ENCODE data around the gene NLRC5.

NLRC5 gene

GRCh38 chr16:56988948-56989945, at the start of gene NLRC5:
TSS of gene NLRC5 (plus strand) at chr16:56989557. CDS start at chr16:57020713, 31,156 bp downstream.
- peak; percentile 94 for DNase-seq

GRCh38 chr16:56939801-56940200, 49.6 kb upstream of the NLRC5 start:
- no peak for DNase-seq

GRCh38 chr16:56941092-56941491, 48.3 kb upstream of the NLRC5 start:
- DNase-seq, result no peak

- no peak for DNase-seq
These were observed 47.5 kb upstream of the NLRC5 start for GRCh38 chr16:56941856-56942331.

GRCh38 chr16:56943761-56944375, 45.5 kb upstream of the NLRC5 start:
- DNase-seq, result no peak

- no peak for DNase-seq
These were observed 44.2 kb upstream of the NLRC5 start for GRCh38 chr16:56944954-56945839.

GRCh38 chr16:56945847-56946527, 43.4 kb upstream of the NLRC5 start:
- DNase-seq, result no peak

GRCh38 chr16:56946767-56947603, 42.4 kb upstream of the NLRC5 start:
- no peak for DNase-seq

- no peak for DNase-seq
These were observed 41.8 kb upstream of the NLRC5 start for GRCh38 chr16:56947604-56947995.

- DNase-seq, result no peak
These were observed 41.1 kb upstream of the NLRC5 start for GRCh38 chr16:56948234-56948633.

- no peak for DNase-seq
These were observed 39.3 kb upstream of the NLRC5 start for GRCh38 chr16:56950051-56950450.

- DNase-seq, result no peak
These were observed 38.9 kb upstream of the NLRC5 start for GRCh38 chr16:56950455-56950854.

GRCh38 chr16:56950881-56951771, 38.2 kb upstream of the NLRC5 start:
- peak; percentile 59 for DNase-seq

- no peak for DNase-seq
These were observed 36.4 kb upstream of the NLRC5 start for GRCh38 chr16:56953006-56953405.

GRCh38 chr16:56956076-56956475, 33.3 kb upstream of the NLRC5 start:
- DNase-seq, result no peak

GRCh38 chr16:56956756-56957155, 32.6 kb upstream of the NLRC5 start:
- DNase-seq, result no peak

GRCh38 chr16:56960681-56961281, 28.6 kb upstream of the NLRC5 start:
- no peak for DNase-seq

- no peak for DNase-seq
These were observed 28.0 kb upstream of the NLRC5 start for GRCh38 chr16:56961386-56961785.

GRCh38 chr16:56961851-56962281, 27.5 kb upstream of the NLRC5 start, which contains the start of gene CETP:
TSS of gene CETP (plus strand) at chr16:56961950. CDS start at chr16:56961980, 30 bp downstream.
- no peak for DNase-seq
